H9 (cell line): ENCODE measurements around the gene TPSB2. TPM values are rescaled to one million over a fixed set of nuclear protein-coding genes. Genes with fewer than 3 reads are reported as not detected.

Experiments used
- DNase-seq: peaks from one replicate; pipeline ENCODE4 v3.0.0-alpha.2; 2017
- H2AFZ ChIP-seq: one replicate; pipeline ENCODE4 v1.6.1; 2013; ENCODE audit warnings: mild to moderate bottlenecking, low read length, control low read depth, moderate library complexity
- H2AK5ac ChIP-seq: 2 replicates; pipeline ENCODE4 v1.6.1; 2013; ENCODE audit warnings: low read length, control low read depth, mixed read lengths; ENCODE audit not compliant: insufficient read length
- H2BK120ac ChIP-seq: one replicate; pipeline ENCODE4 v1.6.1; 2013; ENCODE audit warnings: low read depth, mild to moderate bottlenecking, low read length, control low read depth, inconsistent platforms; ENCODE audit not compliant: poor library complexity, severe bottlenecking
- H2BK12ac ChIP-seq: 2 replicates; pipeline ENCODE4 v1.6.1; 2013; ENCODE audit warnings: low read length, control low read depth, mixed read lengths, low read depth; ENCODE audit not compliant: insufficient read length
- H2BK15ac ChIP-seq: 2 replicates; pipeline ENCODE4 v1.6.1; 2013; ENCODE audit warnings: low read depth, low read length, control low read depth
- H2BK20ac ChIP-seq: one replicate; pipeline ENCODE4 v1.6.1; 2013; ENCODE audit warnings: low read depth, mild to moderate bottlenecking, low read length, control low read depth, inconsistent platforms; ENCODE audit not compliant: poor library complexity, severe bottlenecking
- H2BK5ac ChIP-seq: 2 replicates; pipeline ENCODE4 v1.6.1; 2013; ENCODE audit warnings: low read length, control low read depth, mixed read lengths; ENCODE audit not compliant: insufficient read length
- H3K14ac ChIP-seq: 2 replicates; pipeline ENCODE4 v1.6.1; 2013; ENCODE audit warnings: low read length, control low read depth; ENCODE audit not compliant: insufficient read depth
- H3K18ac ChIP-seq: 2 replicates; pipeline ENCODE4 v1.6.1; 2013; ENCODE audit warnings: low read depth, mild to moderate bottlenecking, mixed read lengths, low read length, control low read depth; ENCODE audit not compliant: insufficient read length
- H3K23ac ChIP-seq: 2 replicates; pipeline ENCODE4 v1.6.1; 2013; ENCODE audit warnings: low read length, control low read depth, mixed read lengths, low read depth; ENCODE audit not compliant: insufficient read length
- H3K23me2 ChIP-seq: 2 replicates; pipeline ENCODE4 v1.6.1; 2013; ENCODE audit warnings: low read depth, mild to moderate bottlenecking, mixed read lengths, low read length, control low read depth; ENCODE audit not compliant: insufficient read length, poor library complexity, severe bottlenecking
- H3K27ac ChIP-seq: 2 replicates; pipeline ENCODE4 v1.5.1; 2013; ENCODE audit warnings: low read length, control low read depth, mixed read lengths, low read depth; ENCODE audit not compliant: insufficient read length
- H3K27me3 ChIP-seq: 2 replicates; pipeline ENCODE4 v1.6.1; 2013; ENCODE audit warnings: low read length, control low read depth, inconsistent platforms; ENCODE audit not compliant: insufficient read depth
- H3K4ac ChIP-seq: 2 replicates; pipeline ENCODE4 v1.6.1; 2013; ENCODE audit warnings: low read depth, mild to moderate bottlenecking, control low read depth, inconsistent platforms, low read length, moderate library complexity
- H3K4me1 ChIP-seq: 2 replicates; pipeline ENCODE4 v1.6.1; 2013; ENCODE audit warnings: low read length, control low read depth, inconsistent platforms; ENCODE audit not compliant: insufficient read depth
- H3K4me2 ChIP-seq: 2 replicates; pipeline ENCODE4 v1.6.1; 2013; ENCODE audit warnings: low read length, control low read depth, mixed read lengths; ENCODE audit not compliant: insufficient read length, insufficient read depth
- H3K56ac ChIP-seq: 2 replicates; pipeline ENCODE4 v1.6.1; 2013; ENCODE audit warnings: low read depth, mild to moderate bottlenecking, mixed read lengths, low read length, control low read depth; ENCODE audit not compliant: insufficient read length
- H3K79me1 ChIP-seq: 2 replicates; pipeline ENCODE4 v1.6.1; 2013; ENCODE audit warnings: low read depth, mild to moderate bottlenecking, moderate library complexity, low read length, control low read depth, inconsistent platforms; ENCODE audit not compliant: insufficient read depth, poor library complexity, severe bottlenecking
- H3K79me2 ChIP-seq: 2 replicates; pipeline ENCODE4 v1.6.1; 2013; ENCODE audit warnings: low read length, control low read depth, inconsistent platforms; ENCODE audit not compliant: insufficient read depth
- H3K9ac ChIP-seq: 2 replicates; pipeline ENCODE4 v1.6.1; 2013; ENCODE audit warnings: low read length, control low read depth, mixed read lengths; ENCODE audit not compliant: insufficient read length; ENCODE audit errors: extremely low read depth
- H3K9me3 ChIP-seq: one replicate; pipeline ENCODE4 v1.6.1; 2013; ENCODE audit warnings: low read depth, low read length, inconsistent platforms; ENCODE audit not compliant: control insufficient read depth
- H3T11ph ChIP-seq: one replicate; pipeline ENCODE4 v1.6.1; 2013; ENCODE audit warnings: mild to moderate bottlenecking, low read length, control low read depth, inconsistent platforms
- H4K20me1 ChIP-seq: one replicate; pipeline ENCODE4 v1.6.1; 2013; ENCODE audit not compliant: control insufficient read depth, insufficient read length, insufficient read depth
- H4K5ac ChIP-seq: 2 replicates; pipeline ENCODE4 v1.6.1; 2013; ENCODE audit warnings: low read depth, mild to moderate bottlenecking, mixed read lengths, low read length, control low read depth; ENCODE audit not compliant: insufficient read length
- H4K8ac ChIP-seq: replicated peaks from 2 replicates; pipeline ENCODE4 v1.6.1; 2013; ENCODE audit warnings: low read length, control low read depth, mixed read lengths, low read depth; ENCODE audit not compliant: insufficient read length
- H4K91ac ChIP-seq: 2 replicates; pipeline ENCODE4 v1.6.1; 2013; ENCODE audit warnings: low read depth, mild to moderate bottlenecking, moderate library complexity, mixed read lengths, low read length, control low read depth; ENCODE audit not compliant: insufficient read length
- H3K27ac Mint-ChIP-seq, 3 experiments: 2 replicates in 2 of 3; 3 replicates in 1 of 3; pipeline ENCODE4 v1.8.0; 2020 to 2021; ENCODE audit warnings: mixed read lengths in 3 of 3, mild to moderate bottlenecking in 1 of 3, moderate library complexity in 1 of 3
- H3K27me3 Mint-ChIP-seq: 2 replicates; pipeline ENCODE4 v1.8.0; 2021; ENCODE audit warnings: low read depth, mild to moderate bottlenecking, moderate library complexity, mixed read lengths
- H3K36me3 Mint-ChIP-seq, 3 experiments: 2 replicates in 2 of 3; 3 replicates in 1 of 3; pipeline ENCODE4 v1.8.0; 2020 to 2021; ENCODE audit warnings: low read depth in 3 of 3, mixed read lengths in 3 of 3; ENCODE audit not compliant: insufficient read depth in 1 of 3
- H3K4me1 Mint-ChIP-seq, 2 experiments: 2 replicates each; pipeline ENCODE4 v1.8.0; 2020; ENCODE audit warnings: mixed read lengths in 2 of 2
- H3K4me3 Mint-ChIP-seq, 2 experiments: 2 replicates in 1 of 2; 3 replicates in 1 of 2; pipeline ENCODE4 v1.8.0; 2020 to 2021; ENCODE audit warnings: mild to moderate bottlenecking in 2 of 2, mixed read lengths in 2 of 2, moderate library complexity in 1 of 2
- H3K9me3 Mint-ChIP-seq, 2 experiments: 2 replicates in 1 of 2; 3 replicates in 1 of 2; pipeline ENCODE4 v1.8.0; 2020; ENCODE audit warnings: mild to moderate bottlenecking in 2 of 2, mixed read lengths in 2 of 2, moderate library complexity in 1 of 2
- WGBS: extraction: QIAGEN DNeasy Blood & Tissue Kit; methylation state at CpG from one replicate; pipeline ENCODE4 v1.1.7; 2013; ENCODE audit warnings: missing lambda C conversion rate, low lambda C conversion rate, mixed read lengths; ENCODE audit not compliant: insufficient read length; ENCODE audit errors: extremely low coverage; 5-methylcytosine and 5-hydroxymethylcytosine counted together
- total RNA-seq: library from RNA; stranded (reverse); gene quantifications from 2 replicates; pipeline ENCODE4 v1.2.1, GENCODE V29; 2021
- TF ChIP-seq, protein P1 (sequence below): fragments of 200-600 bp; sonication (generic); conservative IDR thresholded peaks from 3 replicates; pipeline ENCODE4 v1.8.0; 2021; ENCODE audit warnings: antibody characterized with exemption, mild to moderate bottlenecking

The TPSB2 gene
- total RNA-seq, 1 experiment from 2014 or later, result not detected

DNA sequence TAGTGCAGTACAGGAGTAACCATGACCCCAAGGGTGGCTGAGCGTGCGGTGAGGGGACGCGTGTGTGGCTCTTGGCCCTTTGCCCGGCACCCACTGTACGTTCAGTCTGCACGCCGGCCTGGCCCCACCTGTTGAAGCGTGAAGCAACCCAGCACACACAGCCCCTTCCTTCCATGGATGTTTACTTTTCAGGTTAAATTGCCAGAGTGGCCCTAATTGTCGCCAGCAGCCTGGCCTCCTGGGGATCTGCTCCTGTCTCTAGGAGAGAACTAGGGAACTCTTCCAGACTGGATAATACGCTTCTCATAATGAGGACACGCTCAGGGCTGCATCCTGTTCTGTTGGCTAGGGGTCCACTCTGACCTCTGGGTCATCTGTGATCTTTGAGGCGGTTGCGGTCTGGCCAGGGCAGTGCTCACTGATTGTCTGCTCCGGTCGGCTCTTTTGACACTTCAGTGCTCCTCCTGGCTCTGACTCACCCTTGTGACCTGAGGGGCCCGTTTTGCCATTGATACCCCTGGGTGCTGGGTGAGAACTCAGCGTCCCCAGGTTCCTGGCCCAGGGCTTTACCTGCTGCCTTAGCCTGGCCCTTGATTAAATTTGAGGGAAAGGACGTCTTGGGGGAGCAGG is 32.6 kb downstream of the TPSB2 start:
- Histone ChIP-seq H4K20me1 (peaks cover 2% of the 10 kb centered on the region), H3K27me3 (no peaks in the 10 kb centered on the region), H3K9ac (no peak overlapping the region), H3K56ac (no peak overlapping the region), H2BK20ac (no peak overlapping the region), H2AK5ac (no peak overlapping the region), H3K23me2 (peaks cover 2% of the 10 kb centered on the region), H3T11ph (no peak overlapping the region), H2BK12ac (no peak overlapping the region), H4K91ac (no peak overlapping the region), H2BK15ac (no peak overlapping the region), H2AFZ (no peak overlapping the region), H3K14ac (no peak overlapping the region), H2BK5ac (no peak overlapping the region), H3K4me2 (no peak overlapping the region), H3K4ac (no peak overlapping the region), H3K18ac (no peak overlapping the region), H3K27ac (no peak overlapping the region), H4K5ac (no peak overlapping the region), H3K4me1 (no peaks in the 10 kb centered on the region), H3K79me2 (no peaks in the 10 kb centered on the region), H4K8ac (no peak overlapping the region), H2BK120ac (no peak overlapping the region), H3K23ac (no peak overlapping the region), H3K79me1 (no peaks in the 10 kb centered on the region), H3K9me3 (no peaks in the 10 kb centered on the region)
- H3K27ac Mint-ChIP-seq, result no peak overlapping the region
- H3K36me3 Mint-ChIP-seq, result peaks cover 0 to 11% (median 8%) of the 10 kb centered on the region in 3 experiments; a peak in 6 of 7 replicates
- no peak for DNase-seq
- H3K4me3 Mint-ChIP-seq, result no peak overlapping the region
- no peaks in the 10 kb centered on the region for H3K9me3 Mint-ChIP-seq
- H3K27me3 Mint-ChIP-seq, result no peaks in the 10 kb centered on the region
- TF ChIP-seq, protein P1, sequence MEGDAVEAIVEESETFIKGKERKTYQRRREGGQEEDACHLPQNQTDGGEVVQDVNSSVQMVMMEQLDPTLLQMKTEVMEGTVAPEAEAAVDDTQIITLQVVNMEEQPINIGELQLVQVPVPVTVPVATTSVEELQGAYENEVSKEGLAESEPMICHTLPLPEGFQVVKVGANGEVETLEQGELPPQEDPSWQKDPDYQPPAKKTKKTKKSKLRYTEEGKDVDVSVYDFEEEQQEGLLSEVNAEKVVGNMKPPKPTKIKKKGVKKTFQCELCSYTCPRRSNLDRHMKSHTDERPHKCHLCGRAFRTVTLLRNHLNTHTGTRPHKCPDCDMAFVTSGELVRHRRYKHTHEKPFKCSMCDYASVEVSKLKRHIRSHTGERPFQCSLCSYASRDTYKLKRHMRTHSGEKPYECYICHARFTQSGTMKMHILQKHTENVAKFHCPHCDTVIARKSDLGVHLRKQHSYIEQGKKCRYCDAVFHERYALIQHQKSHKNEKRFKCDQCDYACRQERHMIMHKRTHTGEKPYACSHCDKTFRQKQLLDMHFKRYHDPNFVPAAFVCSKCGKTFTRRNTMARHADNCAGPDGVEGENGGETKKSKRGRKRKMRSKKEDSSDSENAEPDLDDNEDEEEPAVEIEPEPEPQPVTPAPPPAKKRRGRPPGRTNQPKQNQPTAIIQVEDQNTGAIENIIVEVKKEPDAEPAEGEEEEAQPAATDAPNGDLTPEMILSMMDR, result no peak
- WGBS, result no CpG with 5 or more reads among the region's 19 CpGs
- peaks cover 4 to 15% of the 10 kb centered on the region in 2 experiments; a peak in 3 of 4 replicates for H3K4me1 Mint-ChIP-seq
